Inflammatory macrophage treated with lipopolysaccharide for 4 hours (primary cell): ENCODE measurements around the gene DYRK3.

Experiments
- DNase-seq: peaks from one replicate; pipeline ENCODE4 v3.0.0-alpha.2; 2020

Gene DYRK3

DNA sequence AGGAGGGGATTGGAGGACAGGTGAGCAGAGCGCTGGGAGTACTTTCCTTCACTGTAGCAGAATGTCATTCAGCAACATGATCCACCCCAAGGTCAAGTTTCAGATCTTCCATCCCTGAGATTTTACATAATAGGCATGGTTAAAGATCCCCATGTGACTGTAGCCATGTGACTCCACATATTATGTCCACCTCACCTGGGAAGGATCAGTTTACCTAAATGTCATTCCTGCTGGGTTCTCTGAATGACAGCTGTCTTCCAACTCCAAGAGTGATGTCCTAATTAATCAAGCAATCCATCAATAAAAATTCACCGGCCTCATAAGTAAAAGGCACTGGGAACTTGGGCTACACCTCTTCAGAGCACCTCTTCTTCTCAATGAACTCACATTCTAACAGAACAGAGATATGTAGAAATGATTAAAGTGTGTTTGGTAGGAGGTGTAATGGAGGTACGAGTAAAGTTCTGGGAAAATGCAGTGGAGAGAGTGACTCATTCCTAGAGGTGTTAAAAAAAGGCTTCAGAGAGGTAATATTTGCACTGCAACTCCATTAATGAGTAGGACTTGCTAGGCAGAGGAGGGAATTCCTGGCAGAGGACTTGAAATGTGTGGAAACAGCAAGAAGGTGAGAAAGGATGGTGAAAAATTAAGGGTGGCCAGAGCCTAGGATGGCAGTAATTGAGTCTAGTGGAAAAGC is 27.2 kb downstream of the DYRK3 start:
- no peak for DNase-seq

DNA sequence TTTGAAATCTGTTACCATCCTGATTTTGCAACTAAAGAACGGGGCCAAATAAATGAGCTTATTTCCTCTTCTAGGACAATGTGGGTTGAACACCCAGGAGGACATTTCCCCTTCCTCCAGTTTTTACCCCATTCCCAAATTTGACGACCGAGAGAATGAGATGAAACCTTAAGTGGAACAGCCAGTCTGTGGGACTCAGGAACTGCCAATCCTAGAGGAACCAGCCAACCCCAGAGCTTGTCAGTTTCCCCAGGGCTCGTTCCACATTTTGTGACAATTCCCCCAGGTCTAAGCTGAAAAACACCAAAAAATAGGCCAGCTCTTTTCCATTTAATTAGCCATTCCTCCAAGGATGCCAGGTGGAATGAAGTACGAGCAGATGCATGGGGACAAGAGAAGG is 28.0 kb downstream of the DYRK3 start:
- DNase-seq = peak; percentile 43

DNA sequence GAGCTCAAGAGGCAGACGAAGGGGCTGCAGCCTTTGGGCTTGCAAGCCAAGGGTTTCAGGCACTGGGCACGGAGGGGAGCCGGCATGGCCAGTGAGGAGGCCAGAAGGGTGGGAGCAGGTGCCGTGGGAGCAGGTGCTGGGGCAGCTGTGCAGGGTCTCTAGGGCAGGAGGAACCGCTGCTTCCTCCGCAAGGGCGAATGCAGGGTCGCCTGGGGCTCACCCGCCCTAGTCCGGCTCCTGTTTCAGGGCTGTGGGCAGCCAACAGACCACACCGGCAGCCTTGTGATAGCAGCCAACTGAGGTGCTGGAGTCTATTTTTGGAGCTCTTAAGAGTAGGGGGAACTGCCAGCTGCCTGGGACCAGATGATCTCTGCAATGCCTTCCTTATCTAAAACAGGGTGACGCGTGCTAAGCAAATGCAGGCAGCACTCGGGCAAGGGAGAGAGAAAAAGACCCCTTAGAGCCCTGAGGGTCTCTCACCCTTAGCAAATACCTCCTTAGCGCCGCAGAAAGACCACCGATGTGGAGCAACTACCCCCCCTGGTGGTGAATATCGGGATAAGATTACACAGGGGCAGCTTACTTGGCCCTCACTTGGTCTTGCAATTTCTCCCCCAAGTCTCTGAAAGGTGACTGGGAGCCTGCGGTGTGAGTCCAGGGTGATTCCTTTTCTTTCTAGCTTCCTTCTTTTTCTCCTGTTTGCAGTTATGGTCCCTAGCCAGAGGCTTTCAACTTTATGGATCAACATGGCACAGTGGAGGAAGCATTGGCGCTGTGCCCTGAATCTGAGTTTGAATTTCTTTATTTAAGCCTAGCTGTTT is 28.7 kb downstream of the DYRK3 start:
- DNase-seq = peak; percentile 57

DNA sequence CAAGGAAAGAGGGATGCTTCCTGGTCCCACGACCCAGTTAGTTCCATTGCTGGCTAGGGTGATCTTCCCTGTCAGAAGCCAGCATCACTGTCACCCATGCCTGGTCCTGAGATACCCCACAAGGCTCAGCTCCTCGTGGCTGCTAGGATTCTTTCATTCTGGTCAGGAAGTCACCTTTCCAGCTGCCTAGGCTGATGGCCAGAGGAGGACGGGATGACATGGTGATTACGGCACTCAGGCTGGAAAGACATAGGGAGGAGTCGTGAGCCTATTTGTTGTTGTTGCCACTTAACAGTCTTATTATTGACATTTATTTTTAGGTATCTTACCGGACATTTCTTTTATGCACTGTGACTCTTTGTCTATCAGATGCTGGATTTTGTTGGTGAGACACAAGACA is 29.4 kb downstream of the DYRK3 start:
- no peak for DNase-seq

DNA sequence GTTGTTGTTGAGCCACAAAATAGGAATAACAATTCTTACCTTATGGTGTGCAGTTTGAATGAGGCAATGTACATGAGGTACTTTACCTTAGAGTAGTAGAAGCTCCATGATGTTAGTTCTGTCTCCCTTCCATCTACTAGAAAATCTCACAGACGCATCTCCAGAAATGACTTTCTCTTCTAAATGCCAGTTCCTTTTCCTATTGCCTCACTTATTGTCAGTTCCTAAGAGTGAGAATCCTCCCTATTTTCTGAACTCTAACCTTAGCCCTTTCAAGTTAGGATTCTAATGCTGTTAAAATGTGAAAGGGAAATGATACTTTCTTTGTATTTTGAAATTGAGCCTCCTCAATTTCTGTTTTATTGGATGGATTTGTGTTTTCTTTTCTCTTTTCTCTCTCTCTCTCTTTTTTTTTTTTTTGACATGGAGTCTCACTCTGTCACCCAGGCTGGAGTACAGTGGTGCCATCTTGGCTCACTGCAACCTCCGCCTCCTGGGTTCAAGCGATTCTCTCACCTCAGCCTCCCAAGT is 30.8 kb downstream of the DYRK3 start:
- DNase-seq = peak; percentile 65

DNA sequence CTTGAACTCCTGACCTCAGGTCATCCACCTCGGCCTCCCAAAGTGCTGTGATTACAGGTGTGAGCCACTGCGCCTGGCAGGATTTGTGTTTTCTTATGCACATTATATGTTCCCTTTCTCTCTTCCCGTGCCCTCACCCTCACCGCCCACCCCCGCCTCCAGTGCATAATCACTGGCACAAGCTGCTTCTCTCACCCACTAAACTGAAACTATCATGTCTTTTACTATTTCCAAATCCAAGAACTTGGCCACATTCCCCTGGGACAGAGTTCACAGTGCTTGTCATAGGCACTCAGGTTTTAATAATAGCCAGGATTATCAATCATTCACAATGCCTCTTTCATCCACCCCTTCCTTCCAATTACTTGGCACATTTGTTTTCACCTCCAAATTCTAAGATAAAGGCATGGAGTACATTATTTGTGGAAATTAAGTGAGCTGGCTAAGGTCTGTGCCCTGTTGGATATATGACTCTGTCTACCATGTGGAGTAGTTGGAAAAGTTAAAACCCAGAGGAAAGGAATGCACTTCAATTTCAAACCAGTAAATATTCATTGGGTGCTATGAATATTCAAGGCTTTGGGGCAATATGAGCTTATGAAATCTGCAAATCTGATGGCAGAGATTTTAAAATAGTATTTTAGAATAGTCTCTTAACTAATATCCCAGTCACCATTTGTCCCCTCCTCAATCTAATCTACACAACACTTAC is 31.8 kb downstream of the DYRK3 start:
- DNase-seq = peak; percentile 64

DNA sequence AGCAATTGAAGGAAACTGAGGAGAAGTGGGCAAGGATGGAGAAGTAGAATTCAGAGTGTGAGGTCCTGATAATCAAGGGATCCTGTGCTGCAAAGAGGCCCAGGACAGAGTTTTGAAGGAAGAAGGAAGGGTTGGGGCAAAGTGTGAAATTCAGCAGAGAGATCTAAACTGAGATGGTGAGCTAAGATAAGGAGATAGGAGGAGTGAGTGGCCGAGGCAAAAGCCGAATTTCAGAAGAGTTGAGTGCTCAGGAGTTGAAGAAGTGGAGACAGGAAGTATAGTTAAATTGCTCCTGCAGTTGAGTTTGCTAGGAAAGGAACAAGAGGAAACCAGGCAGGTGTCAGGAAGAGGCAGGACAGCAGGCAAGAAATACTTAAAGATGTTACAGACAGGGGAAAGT is 33.0 kb downstream of the DYRK3 start:
- no peak for DNase-seq

DNA sequence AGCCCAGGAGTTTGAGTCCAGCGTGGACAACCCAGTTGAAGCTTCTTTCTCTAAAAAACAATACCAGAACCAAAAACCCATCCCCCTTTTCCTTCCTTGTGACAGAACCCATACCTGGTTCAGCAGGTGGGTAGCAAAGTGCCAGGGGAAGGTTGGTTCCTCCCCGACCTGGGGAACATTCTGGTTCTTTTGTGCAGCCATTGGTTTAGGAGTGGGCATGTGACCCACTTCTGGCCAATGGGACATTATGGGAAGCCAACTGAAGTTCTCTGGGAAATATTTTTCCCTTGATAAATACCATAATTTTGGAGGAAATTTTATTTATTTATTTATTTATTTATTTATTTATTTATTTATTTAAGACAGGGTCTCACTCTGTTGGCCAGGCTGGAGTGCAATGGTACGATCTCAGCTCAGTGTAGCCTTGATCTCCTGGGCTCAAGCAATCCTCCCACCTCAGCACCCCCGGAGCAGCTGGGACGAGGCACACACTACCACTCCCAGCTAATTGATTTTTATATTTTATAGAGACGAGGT is 33.6 kb downstream of the DYRK3 start:
- no peak for DNase-seq

DNA sequence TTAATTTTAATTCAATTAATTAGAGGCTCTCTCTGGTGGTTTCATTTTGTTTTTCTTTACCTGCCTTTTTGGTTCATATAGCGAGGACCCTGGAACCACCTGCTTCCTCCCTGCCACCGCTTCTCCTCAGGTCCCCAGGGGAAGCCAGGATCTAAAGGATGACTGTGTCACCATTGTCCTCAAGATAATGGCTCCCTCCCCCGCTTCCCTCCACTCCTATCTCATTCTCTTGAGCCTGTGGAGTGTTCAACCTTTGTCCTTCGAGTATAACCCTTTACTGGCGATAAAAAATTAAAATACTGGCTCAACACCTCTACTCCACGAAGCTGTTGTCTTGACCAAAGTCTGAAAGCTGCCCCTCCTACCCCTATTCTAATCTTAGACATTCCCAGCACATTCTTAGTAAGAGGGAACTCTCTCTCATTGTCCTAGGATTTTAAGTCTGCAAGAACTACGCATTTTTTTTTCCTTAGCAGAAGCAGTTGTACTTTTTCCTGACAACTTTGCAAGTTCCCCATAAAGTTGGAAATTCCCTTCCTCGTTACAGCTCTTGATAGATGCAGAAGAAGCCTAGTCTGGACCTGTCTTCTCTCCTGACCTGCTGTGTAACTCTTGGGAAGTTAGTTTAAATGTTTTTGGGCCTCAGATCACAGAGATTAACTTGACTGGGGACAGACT is 36.8 kb downstream of the DYRK3 start:
- peak; percentile 75 for DNase-seq

DNA sequence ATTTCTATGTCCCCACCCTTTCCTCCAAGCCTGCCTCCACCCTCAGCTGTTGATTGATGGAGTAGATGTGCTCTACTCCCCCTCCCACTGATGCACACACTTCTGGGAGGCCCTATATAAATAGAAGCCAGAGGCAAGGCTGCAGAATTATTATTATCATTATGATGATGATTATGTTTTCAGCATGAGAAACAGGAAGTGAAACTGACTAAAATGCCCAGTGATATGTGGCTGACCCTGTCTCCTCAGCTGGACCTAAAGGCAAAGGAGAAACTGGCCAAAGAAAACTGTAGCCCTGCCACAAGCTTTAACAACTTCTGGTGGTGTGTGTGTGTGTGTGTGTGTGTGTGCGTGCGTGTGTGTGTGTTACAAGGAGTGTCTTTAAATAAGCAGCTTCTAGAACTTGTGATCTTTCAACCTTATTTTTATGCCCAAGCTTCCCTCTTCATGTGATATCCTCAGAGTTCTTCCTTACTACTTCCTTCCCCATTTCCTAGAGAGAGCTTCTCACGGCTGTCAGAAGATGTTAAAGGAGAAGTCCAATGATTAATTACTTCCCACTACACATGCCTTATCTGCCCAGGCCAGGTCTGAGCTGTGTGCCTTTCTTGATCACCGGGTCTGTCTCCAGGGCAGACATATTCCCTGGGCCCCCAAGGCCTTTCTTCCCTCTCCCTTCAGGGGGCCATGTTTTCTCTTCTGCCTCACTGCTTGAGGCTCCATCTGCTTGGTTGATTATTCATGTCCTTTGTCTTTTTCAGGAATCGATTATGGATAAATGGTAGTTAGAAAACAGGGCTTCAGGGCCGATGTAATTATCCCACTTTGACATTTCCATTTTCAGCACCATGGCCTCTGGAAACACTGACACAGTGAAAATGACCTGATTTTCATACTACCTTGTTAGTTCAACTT is 37.8 kb downstream of the DYRK3 start:
- DNase-seq = peak; percentile 77

DNA sequence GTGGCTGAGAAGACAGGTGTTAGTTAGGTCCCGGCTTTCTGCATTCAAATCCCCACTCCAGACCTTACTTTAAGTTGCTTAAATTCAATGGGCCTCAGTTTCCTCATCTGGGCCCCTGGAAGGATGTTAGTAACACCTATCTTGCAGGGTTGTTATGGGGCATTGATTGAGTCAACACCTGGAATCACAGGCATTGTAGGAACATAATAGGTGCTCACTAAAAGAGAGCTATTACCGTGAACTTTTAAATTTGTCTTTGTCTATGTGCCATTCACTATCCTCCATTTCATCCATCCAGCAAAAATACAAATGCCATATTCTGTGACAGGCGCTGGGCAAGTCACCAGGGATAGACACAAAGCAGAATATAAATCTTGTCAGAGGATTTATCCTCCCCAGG is 38.9 kb downstream of the DYRK3 start:
- no peak for DNase-seq

DNA sequence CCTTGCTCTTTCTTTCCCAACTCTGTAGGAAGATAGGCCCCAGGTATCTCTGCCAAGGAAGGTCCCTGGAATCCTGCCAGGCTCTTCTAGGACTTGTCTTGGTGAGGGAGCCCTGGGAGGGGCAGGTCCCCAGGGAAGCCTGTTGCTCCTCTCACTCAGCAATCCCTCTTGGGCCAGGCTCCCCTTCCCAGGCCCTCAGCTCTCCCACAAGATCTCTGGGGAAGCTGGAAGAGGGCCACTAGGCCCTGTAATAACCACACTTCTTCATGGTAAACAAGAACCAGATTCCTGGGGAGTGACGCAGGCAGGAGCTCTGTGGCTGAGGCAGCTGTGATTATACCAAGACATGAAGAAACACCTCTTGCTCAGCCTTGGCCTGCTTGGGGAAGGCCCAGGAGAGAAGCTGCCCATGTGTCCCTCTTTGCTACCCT is 39.4 kb downstream of the DYRK3 start:
- peak; percentile 53 for DNase-seq

DNA sequence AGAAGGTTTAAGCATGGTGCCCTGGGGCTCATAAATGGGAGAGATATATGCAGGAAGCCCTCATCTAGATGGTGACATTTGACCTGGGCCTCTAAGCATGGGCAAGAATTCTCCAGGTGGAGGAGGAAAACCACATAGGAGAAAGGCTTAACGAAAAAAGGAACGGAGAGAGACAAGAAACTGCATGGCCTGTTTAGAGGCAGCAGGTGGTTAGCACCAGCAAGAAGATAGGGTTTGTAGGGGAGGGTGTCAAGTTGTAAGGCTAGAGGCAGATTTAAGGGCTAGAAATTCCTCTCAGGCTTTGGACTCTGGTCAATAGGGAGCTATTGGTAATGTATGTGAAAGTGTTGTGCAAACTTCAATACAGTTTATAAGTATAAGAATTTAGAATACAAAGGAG is 41.2 kb downstream of the DYRK3 start:
- DNase-seq = no peak

DNA sequence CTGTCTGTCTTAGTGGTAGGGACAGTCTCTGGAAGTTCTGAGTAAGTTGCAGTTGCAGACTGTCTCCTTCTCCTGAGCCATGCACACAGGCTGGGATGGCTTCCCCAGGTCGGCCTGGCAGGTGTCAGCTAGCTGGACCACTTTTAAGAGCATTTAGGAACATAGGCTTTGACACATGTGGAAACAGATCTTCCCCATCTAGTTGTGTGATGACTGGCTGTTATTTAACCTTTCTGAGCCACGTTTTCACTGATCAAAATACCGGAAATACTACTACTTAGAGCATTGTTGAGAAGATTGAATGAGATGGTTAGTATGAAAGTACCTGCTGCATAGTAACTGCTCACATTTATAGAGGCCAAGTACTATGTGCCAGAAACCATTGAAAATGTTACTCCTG is 43.2 kb downstream of the DYRK3 start:
- DNase-seq = no peak

DNA sequence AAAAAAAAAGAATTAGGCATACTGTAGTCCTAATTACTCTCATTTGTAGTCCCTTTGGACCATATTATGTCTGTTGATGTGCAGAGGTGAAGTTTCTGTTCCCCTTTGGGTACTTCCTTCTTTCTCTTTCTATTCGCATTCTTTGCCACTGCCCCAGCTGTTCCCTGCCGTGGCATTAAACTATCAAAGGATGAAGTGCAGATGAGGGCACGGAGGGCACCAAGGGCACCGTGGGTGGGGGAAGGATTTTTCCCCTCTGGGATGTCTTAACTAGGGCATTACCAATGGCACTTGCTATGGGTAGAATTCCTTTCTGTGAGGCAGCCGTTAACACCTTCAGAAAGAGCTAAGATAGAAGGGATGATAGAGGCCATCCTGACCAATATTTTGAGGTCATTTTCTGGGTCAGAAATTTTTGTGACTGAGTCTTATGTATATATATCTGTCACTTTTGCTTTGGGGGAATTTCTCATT is 44.4 kb downstream of the DYRK3 start:
- peak; percentile 91 for DNase-seq

DNA sequence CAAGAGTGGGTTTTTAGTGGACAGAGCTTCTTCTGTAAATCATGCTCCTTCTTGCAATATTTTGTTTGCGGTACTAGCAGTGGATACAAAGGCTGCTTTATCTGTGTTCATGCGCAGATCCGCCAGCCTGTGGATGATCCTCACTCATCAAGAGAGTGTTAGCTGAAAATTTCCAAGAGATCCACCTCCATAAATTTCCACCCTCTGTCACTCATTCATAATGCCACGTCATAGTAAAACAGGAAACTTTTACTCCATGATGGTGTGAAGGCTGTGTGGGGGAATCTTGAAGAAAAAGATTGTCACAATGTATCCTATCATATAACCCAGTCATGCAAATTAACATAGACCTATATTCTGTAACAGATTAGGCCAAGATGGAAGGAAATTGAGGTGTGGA is 44.9 kb downstream of the DYRK3 start:
- peak; percentile 70 for DNase-seq

DNA sequence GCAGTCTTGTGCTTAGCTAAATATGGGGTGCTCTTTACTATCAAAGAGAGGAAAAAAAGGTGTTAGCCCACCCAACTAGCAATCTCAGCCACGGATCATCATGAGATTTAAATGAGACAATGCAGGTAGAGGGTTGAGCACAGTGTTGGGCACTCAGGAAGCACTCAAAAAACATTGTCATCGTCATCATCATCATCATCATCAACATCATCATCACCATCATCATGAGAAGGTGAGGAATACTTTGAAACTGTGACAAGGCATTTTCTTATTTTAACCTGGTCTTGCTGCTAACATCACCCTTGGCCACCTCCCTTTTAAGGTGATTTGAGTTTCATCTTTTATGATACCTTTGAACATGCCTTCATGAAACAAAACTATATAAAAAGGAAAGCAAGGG is 46.0 kb downstream of the DYRK3 start:
- no peak for DNase-seq

DNA sequence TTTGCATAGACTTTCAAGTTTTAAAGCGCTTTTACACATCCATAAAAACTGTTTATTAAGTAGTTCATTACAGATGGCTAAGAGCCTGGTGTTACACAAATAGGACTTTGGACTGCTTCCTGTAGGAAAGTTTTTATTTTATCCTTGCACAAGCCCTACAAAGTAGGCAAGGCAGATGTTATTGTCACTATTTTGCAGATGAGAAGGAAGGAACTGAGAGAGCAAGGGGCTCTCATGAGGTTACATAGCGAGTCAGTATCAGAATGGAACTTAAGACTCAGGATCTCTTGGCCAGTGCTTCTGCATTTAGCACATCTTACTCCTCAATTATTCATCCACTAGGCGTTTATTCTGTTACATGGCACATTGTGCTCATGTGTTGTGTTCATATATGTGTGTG is 46.8 kb downstream of the DYRK3 start:
- DNase-seq = no peak

DNA sequence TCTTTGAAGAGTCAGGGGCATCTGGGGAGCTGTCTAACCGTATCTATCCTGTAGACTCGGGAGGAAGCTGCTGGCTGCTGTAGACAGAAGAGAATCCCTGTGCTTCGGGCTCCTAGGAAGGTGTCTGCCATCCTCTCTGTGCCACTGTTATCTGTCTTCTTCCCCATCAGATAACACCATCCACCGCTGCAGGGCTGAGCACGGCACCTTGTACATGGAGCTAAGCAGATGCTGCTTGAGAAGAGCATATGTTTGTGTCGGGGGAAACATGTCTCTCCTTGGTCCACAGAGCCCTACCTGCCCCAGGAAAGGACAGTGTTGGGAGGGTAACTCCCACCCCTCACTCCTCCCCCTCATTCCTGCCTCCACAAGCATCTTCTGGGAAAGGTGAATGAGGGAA is 48.0 kb downstream of the DYRK3 start:
- DNase-seq = no peak

DNA sequence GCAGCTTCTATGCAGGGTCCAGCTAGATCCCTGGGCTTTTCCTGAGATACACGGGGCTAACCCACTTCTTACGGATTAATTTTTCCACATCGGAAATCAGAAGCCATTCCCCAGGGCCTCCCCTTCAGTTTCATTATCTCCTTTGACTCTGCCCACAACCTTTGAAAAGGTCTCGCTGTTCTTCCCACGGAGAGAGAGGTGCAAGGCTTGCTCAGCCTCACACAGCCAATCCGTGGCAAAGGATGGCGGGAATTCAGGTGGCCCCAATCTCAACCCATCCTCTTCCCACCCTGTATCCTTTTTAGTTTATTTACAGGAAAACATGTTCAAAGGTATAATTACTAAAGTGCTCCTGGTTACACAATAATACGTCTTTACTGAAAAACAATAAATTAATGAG is 48.7 kb downstream of the DYRK3 start:
- no peak for DNase-seq
